Hematopoietic multipotent progenitor cell (in vitro differentiated cells): ENCODE results near the gene RFFL. TPM values are rescaled to one million over a fixed set of nuclear protein-coding genes. Genes with fewer than 3 reads are reported as not detected.
"Not testable (repeated sequence)": the region's sequence is repeated elsewhere in the genome, so short reads cannot be mapped to it uniquely, and the experiment has no call there.

Source experiments
- DNase-seq, 3 donors: peaks; one replicate each; pipeline ENCODE4 v3.0.0-alpha.2; 2011 to 2015; ENCODE audit warnings: low read depth in 2 of 3, low spot score in 2 of 3
- total RNA-seq: library from RNA; depleted of rRNA; stranded (reverse); fragments of >200 nt; gene quantifications from one replicate; pipeline ENCODE4 v1.2.3, GENCODE V29; 2012

RFFL gene
- total RNA-seq, 1 donor, result 24.2 TPM

DNA sequence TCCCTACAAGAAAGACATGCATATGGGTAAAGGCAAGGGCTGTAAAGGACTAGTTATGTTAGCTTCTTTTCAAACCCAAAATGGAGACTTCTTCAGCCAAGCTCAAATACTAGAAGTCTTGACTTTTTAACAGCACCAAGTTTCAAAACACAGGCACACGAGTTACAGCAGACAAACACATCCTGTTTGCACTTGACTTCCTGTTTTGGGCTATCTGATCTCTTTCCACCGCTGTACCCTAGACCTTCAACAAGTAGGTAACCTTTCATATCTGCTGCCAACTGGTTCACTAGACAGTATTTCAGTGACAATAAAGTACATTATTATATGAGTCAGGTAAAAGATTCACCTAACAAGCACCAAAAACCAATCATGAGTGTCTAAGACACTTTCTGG is 12.3 kb downstream of the RFFL start:
- DNase-seq, result peak; percentile 56 to 78 (median 60)

DNA sequence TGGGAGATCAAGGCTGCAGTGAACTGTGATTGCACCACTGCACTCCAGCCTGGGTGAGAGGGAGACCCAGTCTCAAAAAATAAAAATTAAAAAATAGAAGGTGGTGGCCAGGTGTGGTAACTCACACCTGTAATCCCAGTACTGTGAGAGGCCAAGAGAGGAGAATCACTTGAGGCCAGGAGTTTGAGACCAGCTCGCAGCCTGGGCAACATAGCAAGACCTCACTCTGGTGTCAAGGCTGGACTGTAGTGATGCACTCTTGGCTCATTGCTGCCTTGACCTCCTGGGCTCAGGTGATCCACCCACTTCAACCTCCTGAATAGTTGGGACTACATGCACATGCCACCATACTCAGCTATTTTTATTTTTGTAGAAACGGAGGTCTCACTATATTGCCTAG is 13.3 kb downstream of the RFFL start:
- no peak for DNase-seq

DNA sequence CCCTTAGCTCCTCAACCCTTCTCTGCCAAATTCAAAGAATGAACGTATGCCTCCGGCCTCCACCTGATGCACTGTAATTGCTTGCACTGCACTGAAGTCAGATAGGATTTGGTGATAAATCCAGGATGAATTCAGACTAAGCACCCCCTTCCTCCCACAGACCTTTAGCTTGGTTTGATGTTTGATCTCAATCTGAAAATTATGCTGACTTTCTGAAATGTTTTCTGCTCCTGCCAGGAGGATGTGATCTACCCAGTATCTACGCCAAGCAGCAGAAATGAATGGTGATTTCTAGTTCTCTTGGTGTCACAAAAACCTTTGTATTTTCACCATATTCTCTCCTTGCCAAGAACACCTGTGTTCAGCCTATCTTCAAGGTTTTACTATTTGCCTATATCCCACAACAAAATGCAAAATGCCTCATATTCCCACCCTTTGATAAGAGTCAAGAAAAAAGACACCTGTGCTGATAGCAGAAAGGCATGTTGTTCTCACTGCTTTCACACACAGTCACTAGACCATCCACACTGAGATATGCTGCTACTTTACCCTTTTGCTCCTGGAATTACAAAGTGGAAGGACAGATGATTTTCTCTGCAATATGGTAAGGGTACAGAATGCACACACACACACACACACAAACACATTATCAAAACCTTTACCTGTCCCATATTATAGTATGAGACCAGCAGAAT is 14.7 kb downstream of the RFFL start:
- no peak for DNase-seq

- peak in 1 of 3 donors; percentile 25 for DNase-seq
Measured at GRCh38 chr17:35046740-35047283, 16.7 kb downstream of the RFFL start.

DNA sequence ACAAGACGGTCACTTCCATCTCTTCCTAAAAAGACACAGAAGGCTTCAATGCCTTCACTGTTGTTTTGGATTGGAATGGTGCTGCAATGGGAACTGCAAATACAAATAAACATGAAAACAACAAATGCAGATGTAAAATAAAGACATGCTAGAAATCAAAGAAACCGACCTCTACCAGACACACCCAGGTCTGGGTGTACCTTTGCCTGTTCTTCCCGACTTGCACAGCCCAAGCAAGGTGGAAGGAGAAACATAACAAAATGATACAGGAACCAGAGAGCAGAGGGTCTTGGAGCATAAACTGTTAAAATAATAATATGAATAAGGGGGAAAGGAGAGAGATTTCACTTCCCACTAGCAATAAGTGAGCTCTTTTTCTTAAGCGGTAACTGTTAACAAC is 17.3 kb downstream of the RFFL start:
- DNase-seq, result no peak

GRCh38 chr17:35045458-35045979 is 18.0 kb downstream of the RFFL start:
- not testable (repeated sequence) for DNase-seq

DNA sequence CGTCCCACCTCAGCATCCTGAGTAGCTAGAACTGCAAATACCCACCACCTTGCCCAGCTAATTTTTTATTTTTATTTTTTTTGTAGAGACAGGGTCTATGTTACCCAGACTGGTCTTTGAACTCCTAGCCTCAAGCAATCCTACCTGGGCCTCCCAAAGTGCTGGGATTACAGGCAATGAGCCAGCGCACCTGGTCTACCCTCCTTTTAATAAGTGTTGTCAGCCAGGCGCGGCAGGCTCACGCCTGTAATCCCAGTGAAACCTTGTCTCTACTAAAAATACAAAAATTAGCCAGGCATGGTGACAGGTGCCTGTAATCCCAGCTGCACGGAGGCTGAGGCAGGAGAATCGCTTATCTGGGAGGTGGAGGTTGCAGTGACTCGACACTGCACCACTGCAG is 19.3 kb downstream of the RFFL start:
- no peak for DNase-seq

GRCh38 chr17:35041390-35041789 is 22.1 kb downstream of the RFFL start:
- DNase-seq, result no peak

DNA sequence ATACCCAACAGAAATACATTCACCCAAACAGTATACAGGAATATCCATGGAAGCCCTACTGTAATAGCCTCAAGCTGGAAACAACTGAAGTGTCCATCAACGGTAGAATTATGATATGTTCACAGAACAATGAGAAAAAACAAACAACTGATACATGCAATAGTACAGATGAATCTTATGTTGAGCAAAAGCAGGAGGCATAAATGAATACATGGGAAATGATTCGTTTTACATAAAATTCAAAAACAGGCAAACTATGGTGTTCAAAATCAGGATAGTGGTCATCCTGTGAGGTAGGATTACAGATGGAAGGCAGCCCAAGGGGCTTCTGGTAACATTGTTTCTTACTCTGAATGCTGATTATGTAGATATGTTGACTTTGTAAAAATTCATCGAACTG is 25.1 kb downstream of the RFFL start:
- DNase-seq, result no peak

- no peak for DNase-seq
Measured at GRCh38 chr17:35030780-35031179, 32.7 kb downstream of the RFFL start.

GRCh38 chr17:35028531-35029262 is 34.8 kb downstream of the RFFL start:
- DNase-seq, result peak in 1 of 3 donors; percentile 20

DNA sequence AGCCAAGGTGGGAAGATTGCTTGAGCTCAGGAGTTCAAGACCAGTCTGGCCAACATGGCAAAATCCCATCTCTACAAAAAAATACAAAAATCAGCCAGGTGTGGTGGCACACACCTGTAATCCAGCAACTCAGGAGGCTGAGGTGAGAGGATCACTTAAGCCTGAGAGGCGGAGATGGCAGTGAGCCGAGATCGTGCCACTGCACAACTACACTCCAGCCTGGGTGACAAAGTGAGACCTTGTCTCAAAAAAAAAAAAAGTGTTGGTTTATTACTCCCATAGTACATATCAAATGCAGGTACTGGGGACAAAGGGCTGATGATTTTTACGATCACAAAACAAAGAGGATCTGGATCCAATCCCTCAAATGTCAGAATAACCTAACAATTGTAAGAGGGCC is 35.4 kb downstream of the RFFL start:
- not testable (repeated sequence) for DNase-seq

DNA sequence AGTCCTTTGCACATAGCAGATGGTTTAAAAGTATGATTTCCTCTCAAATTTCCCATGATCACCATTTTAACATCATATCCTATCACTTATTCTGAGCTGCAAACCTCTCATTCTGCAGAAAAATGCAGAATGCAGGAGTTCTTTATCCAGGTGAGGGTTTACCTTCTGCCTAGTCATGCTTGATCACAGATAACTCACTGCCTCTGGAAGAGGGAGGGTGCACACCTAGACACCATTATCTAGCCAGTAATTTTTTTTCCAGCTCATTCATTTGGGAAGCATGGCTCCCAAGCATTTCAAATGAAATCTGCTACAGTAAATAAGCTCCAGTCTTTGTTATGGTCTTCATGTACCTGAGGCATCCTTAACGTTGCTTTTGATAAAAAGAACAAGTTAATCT is 38.0 kb downstream of the RFFL start:
- DNase-seq, result no peak

DNA sequence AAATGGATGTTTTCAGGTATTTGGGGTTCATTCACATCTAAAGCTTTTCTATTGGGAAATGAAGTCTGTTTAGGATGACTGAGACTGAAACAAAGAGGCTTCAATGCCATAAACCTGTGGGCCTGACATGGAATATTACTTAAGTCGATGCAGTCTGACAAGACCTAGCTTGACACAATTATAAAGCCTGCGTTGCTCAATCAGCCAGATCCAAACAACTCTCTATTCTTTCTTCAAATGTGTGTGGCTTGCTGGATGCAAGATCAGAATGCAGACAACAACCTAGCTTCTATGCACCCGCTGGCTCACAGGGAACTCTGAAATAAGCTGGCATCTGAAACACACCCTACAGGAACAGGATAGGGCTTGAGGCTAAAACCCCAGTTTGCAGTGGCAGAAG is 40.0 kb downstream of the RFFL start:
- DNase-seq, result no peak

GRCh38 chr17:35022536-35023063 is 40.9 kb downstream of the RFFL start:
- peak; percentile 37 to 75 (median 71) for DNase-seq

DNA sequence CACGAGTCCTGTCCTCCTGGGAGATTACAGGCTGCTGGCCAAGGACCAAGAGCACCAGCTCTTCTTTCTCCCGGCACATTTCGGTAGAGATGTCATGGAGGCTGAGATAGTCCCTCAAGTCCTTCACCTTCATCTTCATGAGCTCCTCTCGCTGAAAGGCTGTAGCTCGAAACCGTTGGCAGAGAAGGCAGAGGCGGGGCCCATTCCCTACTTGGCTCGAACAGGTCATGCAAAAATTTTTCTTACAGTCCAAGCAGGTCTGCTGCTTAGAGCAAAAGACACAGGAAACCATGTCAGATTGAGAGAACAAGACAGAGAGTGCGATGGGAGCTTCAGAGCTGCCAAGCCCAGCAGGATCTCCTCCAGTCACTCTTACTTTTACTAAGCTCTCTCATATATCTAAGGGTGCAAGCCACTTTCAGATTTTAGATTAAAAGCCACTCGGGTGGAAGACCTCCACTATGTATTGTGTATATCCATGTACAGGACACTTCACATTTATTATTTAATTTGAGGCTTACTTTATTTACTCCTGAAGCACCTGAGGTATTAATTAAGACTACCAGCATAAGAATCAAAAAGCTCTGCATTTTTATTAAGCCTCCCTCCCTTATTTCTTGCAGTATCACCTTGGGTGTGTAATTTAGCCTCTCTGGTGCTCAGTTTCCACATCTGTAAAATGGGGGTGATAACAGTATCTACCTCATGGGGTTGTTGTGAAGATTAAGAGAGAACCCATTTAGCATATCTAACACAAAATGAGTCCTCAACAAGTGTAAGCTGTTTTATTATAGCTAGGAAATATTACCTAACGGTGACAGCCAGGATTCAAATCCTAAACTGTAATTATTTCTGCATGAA is 41.8 kb downstream of the RFFL start:
- no peak for DNase-seq

DNA sequence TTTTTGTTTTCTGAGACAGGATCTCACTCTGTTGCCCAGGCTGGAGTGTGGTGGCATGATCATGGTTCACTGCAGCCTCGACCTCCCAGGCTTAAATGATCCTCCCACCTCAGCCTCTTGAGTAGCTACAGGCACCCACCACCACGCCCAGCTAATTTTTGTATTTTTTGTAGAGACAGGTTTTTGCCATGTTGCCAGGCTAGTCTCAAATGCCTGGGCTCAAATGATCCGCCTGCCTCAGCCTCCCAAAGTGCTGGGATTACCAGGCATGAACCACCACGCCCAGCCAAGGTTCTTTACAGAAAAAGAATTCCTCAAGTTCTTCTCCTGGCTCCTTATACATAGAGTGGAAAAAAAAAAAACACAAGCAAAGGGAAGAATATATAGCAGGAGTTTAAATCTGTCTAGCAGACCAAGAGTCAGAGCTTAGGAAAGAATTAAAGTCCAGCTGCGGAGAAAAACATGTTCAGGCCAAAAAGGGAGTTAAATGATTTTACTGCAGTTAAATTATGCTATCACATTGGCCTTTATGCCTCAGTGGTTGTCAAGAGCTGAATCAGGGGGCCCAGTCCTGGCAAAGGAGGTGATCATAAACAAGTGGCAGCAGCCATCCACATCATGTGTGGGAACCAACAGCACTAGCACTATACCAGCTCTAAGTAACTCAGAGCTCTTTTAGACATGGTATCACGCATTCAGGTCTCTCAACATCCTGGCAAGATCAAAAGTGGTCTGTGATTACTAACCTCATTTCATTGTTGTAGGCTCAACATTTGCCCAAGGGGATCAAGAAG is 43.9 kb downstream of the RFFL start:
- DNase-seq, result no peak

GRCh38 chr17:35018814-35019213 is 44.7 kb downstream of the RFFL start:
- DNase-seq, result no peak

- no peak for DNase-seq
Measured at GRCh38 chr17:35017021-35017420, 46.5 kb downstream of the RFFL start.

DNA sequence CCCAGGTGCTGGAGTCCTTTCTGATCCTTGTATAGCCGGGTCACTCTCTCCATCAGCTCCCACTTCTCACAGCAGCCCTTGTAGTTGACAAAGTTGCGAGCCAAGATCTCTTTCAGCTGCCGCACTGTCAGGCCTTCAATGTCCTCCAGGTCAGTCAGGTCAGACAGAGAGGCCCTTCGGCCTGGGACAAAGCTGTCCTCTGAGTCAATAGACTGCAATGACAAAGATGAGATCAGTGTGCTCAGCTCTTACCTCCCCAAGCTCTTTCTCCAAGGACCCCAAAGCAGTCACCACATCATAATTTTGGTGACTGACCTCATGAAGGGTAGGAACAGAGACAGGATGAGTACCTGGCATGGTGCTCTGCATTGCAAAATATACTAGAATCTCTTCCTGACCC is 47.1 kb downstream of the RFFL start:
- DNase-seq, result no peak
